DND-41 (cell line): Measurements from ENCODE around the gene ARSG.

Experiments used
- ATAC-seq: fragments of 200-7000 bp; cut with Tn5 transposase; 3 replicates; pipeline ENCODE4 v1.9.1; 2021; ENCODE audit warnings: low read depth; ENCODE audit not compliant: insufficient read depth
- DNase-seq: peaks from one replicate; pipeline ENCODE4 v3.0.0-alpha.2; 2020
- H2AFZ ChIP-seq: 2 replicates; pipeline ENCODE4 v1.6.0; 2012; ENCODE audit warnings: low read depth, low read length
- H3K27ac ChIP-seq: 2 replicates; pipeline ENCODE4 v1.5.1; 2012; ENCODE audit warnings: low read length, inconsistent platforms
- H3K27me3 ChIP-seq: fragments of 200-600 bp; sonication (generic); 2 replicates; pipeline ENCODE4 v1.6.0; 2012; ENCODE audit warnings: low read length, mild to moderate bottlenecking, inconsistent platforms; ENCODE audit not compliant: insufficient read depth, poor library complexity
- H3K36me3 ChIP-seq: 2 replicates; pipeline ENCODE4 v1.5.1; 2012; ENCODE audit warnings: low read length, inconsistent platforms; ENCODE audit not compliant: insufficient read depth
- H3K4me1 ChIP-seq: 2 replicates; pipeline ENCODE4 v1.5.1; 2012; ENCODE audit warnings: mild to moderate bottlenecking, low read length; ENCODE audit not compliant: insufficient read depth
- H3K4me2 ChIP-seq: 2 replicates; pipeline ENCODE4 v1.6.0; 2012; ENCODE audit warnings: mild to moderate bottlenecking, moderate library complexity, low read length, inconsistent platforms; ENCODE audit not compliant: insufficient read depth
- H3K4me3 ChIP-seq, 2 experiments: fragments of 200-600 bp in 1 of 2; shearing (Covaris generic) in 1 of 2; 2 replicates each; pipeline ENCODE4 v1.5.1; 2012 to 2016; ENCODE audit warnings: inconsistent platforms in 2 of 2, low read length in 2 of 2, mild to moderate bottlenecking in 2 of 2, low read depth in 1 of 2, moderate library complexity in 1 of 2
- H3K79me2 ChIP-seq: 2 replicates; pipeline ENCODE4 v1.6.0; 2012; ENCODE audit warnings: low read length, inconsistent platforms; ENCODE audit not compliant: insufficient read depth
- H3K9ac ChIP-seq: 2 replicates; pipeline ENCODE4 v1.6.0; 2012; ENCODE audit warnings: low read depth, mild to moderate bottlenecking, inconsistent platforms, low read length, moderate library complexity
- H3K9me3 ChIP-seq: 2 replicates; pipeline ENCODE4 v1.5.1; 2012; ENCODE audit warnings: low read length, moderate library complexity, mild to moderate bottlenecking, inconsistent platforms; ENCODE audit not compliant: insufficient read depth, severe bottlenecking
- H4K20me1 ChIP-seq: 2 replicates; pipeline ENCODE4 v1.6.0; 2012; ENCODE audit warnings: low read length; ENCODE audit not compliant: insufficient read depth
- EZH2 ChIP-seq: IDR thresholded peaks from 3 replicates; pipeline ENCODE4 v1.6.1; 2012; ENCODE audit warnings: borderline replicate concordance, low read depth, mild to moderate bottlenecking, moderate library complexity, low read length, inconsistent platforms; ENCODE audit not compliant: severe bottlenecking
- TF ChIP-seq, protein P1 (sequence below): IDR thresholded peaks from 2 replicates; pipeline ENCODE4 v1.5.1; 2012; ENCODE audit warnings: borderline replicate concordance, low read length, moderate library complexity, mild to moderate bottlenecking; ENCODE audit not compliant: poor library complexity, severe bottlenecking; ENCODE audit errors: extremely low read depth

Gene ARSG

DNA sequence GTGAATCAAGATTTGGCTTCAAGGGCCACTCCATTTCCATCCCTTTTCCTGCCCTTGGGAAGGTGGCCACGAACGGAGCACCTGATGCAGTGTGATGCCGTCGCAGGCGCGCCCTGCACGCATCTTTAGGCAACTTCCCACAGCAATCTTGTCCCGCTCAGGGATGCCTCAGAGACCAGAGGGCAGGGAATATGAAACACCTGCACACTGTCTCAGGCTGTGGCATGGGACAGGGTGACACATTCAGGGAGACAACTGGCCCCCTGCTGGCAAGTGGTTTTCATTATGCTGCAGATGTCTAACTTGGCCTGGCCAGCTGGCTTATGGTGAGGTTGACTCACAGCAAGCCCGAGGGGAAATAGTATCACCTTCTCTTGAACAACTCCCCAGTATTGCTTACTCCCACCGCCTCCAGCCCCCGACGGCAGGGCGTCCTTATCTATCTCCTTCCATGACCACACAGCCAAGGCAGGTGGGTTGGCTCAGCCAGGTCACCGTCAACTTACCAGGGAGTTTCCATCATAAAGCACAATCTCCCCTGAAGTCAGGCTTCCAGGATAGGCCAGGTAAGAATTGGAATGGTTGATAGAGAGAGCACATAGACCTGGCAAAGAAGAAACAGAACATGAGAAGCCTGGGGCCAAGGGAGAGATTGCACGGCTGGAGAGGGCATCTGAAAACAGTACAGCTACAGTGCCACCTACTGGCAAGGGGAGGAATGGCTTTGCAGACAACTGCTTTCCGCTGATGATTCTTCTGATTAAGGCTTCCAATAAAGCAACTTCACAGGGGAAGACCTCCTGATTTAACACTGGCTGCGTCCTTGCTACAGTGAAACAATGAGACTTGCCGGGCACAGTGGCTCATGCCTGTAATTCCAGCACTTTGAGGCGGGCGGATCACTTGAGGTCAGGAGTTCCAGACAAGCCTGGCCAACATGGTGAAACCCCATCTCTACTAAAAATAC lies 144.9 kb downstream of the ARSG start:
- H2AFZ ChIP-seq, result peak overlapping the region; percentile 36; the same call in 1 of the 2 replicates
- ATAC-seq (peak; percentile 83), DNase-seq (peak; percentile 90)
- H3K27me3 ChIP-seq, result no peaks in the 10 kb centered on the region
- peak overlapping the region; percentile 83 for H3K27ac ChIP-seq
- peaks cover 38% of the 10 kb centered on the region for H3K4me1 ChIP-seq
- H4K20me1 ChIP-seq, result no peaks in the 10 kb centered on the region
- H3K9me3 ChIP-seq, result no peaks in the 10 kb centered on the region
- TF ChIP-seq, protein P1, sequence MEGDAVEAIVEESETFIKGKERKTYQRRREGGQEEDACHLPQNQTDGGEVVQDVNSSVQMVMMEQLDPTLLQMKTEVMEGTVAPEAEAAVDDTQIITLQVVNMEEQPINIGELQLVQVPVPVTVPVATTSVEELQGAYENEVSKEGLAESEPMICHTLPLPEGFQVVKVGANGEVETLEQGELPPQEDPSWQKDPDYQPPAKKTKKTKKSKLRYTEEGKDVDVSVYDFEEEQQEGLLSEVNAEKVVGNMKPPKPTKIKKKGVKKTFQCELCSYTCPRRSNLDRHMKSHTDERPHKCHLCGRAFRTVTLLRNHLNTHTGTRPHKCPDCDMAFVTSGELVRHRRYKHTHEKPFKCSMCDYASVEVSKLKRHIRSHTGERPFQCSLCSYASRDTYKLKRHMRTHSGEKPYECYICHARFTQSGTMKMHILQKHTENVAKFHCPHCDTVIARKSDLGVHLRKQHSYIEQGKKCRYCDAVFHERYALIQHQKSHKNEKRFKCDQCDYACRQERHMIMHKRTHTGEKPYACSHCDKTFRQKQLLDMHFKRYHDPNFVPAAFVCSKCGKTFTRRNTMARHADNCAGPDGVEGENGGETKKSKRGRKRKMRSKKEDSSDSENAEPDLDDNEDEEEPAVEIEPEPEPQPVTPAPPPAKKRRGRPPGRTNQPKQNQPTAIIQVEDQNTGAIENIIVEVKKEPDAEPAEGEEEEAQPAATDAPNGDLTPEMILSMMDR, result peak; percentile 97
- no peak for TF ChIP-seq EZH2
- no peaks in the 10 kb centered on the region for H3K79me2 ChIP-seq
- peak overlapping the region in 1 of 2 experiments; percentile 31; a peak in 2 of 4 replicates for H3K4me3 ChIP-seq
- peak overlapping the region; percentile 55 for H3K4me2 ChIP-seq
- 0 out of 2 replicates have a peak, but pooled peaks cover 5% of the 10 kb centered on the region for H3K36me3 ChIP-seq
- H3K9ac ChIP-seq, result peak overlapping the region; percentile 45

DNA sequence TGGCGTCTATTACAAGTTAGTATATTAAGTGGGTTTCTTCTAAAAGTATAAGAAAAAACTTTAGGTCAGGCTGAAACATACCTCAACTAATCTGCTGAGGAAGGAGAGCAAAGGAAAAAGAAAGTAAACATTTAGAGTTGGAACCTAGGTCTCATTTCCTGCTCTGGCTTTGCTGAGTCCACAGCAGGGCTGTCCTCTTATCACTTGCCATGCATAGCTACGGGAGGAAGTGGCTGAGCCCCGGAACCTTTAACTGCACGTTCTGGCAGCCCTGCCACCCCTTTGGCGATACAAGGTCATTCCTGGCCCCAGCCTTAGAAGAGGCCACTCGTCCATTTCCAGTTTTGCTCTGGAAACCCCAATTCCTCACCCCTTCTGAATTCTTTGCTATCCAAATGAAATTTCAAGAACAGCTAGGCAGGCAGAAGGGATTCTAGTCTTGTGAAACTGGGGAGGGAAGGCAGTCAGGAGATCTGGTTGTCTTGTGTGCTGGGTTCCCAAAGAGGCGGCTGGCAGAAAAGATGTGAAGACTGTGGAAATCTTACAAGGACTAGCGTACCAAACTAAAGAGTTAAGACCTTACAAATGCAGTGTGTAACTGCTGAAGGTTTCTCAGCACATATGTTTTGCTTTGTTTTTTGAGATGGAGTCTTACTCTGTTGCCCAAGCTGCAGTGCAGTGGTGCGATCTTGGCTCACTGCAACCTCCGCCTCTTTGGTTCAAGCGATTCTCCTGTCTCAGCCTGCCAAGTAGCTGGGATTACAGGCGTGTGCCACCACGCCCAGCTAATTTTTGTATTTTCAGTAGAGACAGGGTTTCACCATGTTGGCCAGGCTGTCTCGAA lies 146.9 kb downstream of the ARSG start:
- no peaks in the 10 kb centered on the region for H3K9me3 ChIP-seq
- H3K4me3 ChIP-seq, result peak overlapping the region in 1 of 2 experiments; percentile 35; a peak in 2 of 4 replicates
- TF ChIP-seq EZH2, result no peak
- TF ChIP-seq, protein P1, result no peak
- ATAC-seq (peak; percentile 73), DNase-seq (peak; percentile 76)
- H3K4me2 ChIP-seq, result peak overlapping the region; percentile 61
- no peaks in the 10 kb centered on the region for H3K79me2 ChIP-seq
- H3K9ac ChIP-seq, result peak overlapping the region; percentile 47
- peak overlapping the region; percentile 81 for H2AFZ ChIP-seq
- peaks cover 38% of the 10 kb centered on the region for H3K4me1 ChIP-seq
- no peaks in the 10 kb centered on the region for H4K20me1 ChIP-seq
- H3K27me3 ChIP-seq, result no peaks in the 10 kb centered on the region
- H3K36me3 ChIP-seq, result no peaks in the 10 kb centered on the region
- H3K27ac ChIP-seq, result peak overlapping the region; percentile 94

DNA sequence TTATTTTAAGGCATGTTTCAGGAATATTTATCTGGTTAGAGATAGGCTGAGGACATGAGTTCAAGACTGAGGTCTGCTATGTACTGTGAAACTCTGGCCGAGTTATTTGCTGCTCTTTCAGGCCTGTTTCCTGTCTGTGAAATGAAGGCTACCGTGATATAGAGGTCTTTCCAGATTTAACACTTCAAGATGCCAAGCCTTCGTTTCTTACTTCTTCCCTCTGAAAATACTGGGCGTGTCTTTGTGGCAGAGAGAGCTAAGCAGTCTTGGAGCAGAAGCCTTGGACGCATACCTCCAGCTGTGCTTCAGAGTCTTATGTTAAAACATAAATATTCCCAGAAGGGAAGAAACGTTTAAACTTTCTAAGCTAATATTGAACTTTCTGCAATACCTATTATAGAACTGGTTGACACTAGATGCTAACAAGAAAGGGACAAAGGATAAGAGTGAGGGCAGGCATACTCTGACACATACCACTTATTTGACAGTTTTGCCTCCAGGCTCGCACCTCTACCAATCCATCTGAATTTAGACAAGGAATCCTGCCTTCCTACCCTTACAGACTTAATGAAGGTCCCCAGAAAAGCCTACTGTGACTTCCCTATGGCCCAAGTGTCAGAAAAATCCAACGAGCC lies 148.5 kb downstream of the ARSG start:
- no peaks in the 10 kb centered on the region for H3K9me3 ChIP-seq
- H3K4me3 ChIP-seq, result no peak overlapping the region
- no peak overlapping the region for H3K4me2 ChIP-seq
- ATAC-seq (no peak), DNase-seq (no peak)
- no peaks in the 10 kb centered on the region for H3K27me3 ChIP-seq
- H3K4me1 ChIP-seq, result peaks cover 35% of the 10 kb centered on the region
- H3K9ac ChIP-seq, result no peak overlapping the region
- no peak for TF ChIP-seq EZH2
- TF ChIP-seq, protein P1, result no peak
- H3K36me3 ChIP-seq, result no peaks in the 10 kb centered on the region
- H3K79me2 ChIP-seq, result no peaks in the 10 kb centered on the region
- no peaks in the 10 kb centered on the region for H4K20me1 ChIP-seq
- H2AFZ ChIP-seq, result no peak overlapping the region
- no peak overlapping the region for H3K27ac ChIP-seq
